Activated CD8-positive, alpha-beta T cell treated with anti-CD3 and anti-CD28 coated beads, Interleukin-2, amount 10 ng/mL, durations not matched to agents 7 days and 5 days (primary cell): ENCODE data around the gene ARRDC4. TPM values are rescaled to one million over a fixed set of nuclear protein-coding genes. Genes with fewer than 3 reads are reported as not detected.

Source experiments
- ATAC-seq: fragments of 150-1000 bp; cut with Tn5 transposase; one replicate; pipeline ENCODE4 v1.10.0; 2021; ENCODE audit warnings: moderate library complexity
- CTCF ChIA-PET: fragments of 350-600 bp; sonication (Branson Sonifier 250); formaldehyde crosslinking; loops from one replicate; lab custom pipeline; 2021; ENCODE audit warnings: antibody characterized with exemption; lab: Charles Lee
- POLR2A ChIA-PET: fragments of 350-600 bp; sonication (Branson Sonifier 250); formaldehyde crosslinking; loops from one replicate; lab custom pipeline; 2021; ENCODE audit warnings: antibody characterized with exemption; lab: Charles Lee
- DNase-seq: peaks from one replicate; pipeline ENCODE4 v3.0.0-alpha.2; 2020
- H3K27ac Mint-ChIP-seq: one replicate; pipeline ENCODE4 v1.8.0; 2021; ENCODE audit warnings: mild to moderate bottlenecking, mixed read lengths
- H3K27me3 Mint-ChIP-seq: one replicate; pipeline ENCODE4 v1.8.0; 2021; ENCODE audit warnings: low read depth, mixed read lengths
- H3K36me3 Mint-ChIP-seq: one replicate; pipeline ENCODE4 v1.8.0; 2021; ENCODE audit warnings: low read depth, mixed read lengths
- H3K4me1 Mint-ChIP-seq: one replicate; pipeline ENCODE4 v1.8.0; 2021; ENCODE audit warnings: low read depth, mixed read lengths
- H3K4me3 Mint-ChIP-seq: one replicate; pipeline ENCODE4 v1.8.0; 2021; ENCODE audit warnings: mild to moderate bottlenecking, mixed read lengths
- H3K9me3 Mint-ChIP-seq: one replicate; pipeline ENCODE4 v1.8.0; 2022; ENCODE audit warnings: mixed read lengths; ENCODE audit not compliant: insufficient read depth
- total RNA-seq, 2 experiments: library from RNA; stranded (reverse); gene quantifications; one replicate each; pipeline ENCODE4 v1.2.3, GENCODE V29; 2021

ARRDC4 gene
- total RNA-seq, 2 experiments from 2014 or later: 0.18 to 0.24 TPM

DNA sequence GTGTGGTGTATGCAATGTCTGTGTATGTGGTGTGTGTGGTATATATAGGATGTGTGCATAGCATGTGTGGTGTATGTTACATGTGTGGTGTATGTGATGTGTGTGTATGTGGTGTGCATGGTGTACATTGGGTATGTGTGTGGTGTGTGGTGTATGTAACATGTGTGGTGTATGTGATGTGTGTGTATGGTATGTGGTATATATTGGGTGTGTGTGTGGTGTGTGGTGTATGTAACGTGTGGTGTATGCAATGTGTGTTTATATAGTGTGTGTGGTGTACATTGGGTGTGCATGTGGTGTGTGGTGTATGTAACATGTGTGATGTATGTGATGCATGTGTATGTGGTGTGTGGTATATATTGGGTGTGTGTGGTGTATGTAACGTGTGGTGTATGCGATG, 41.9 kb downstream of the ARRDC4 start:
- DNase-seq (no peak), ATAC-seq (no peak)
- no peaks in the 10 kb centered on the region for H3K4me1 Mint-ChIP-seq
- no peak overlapping the region for H3K4me3 Mint-ChIP-seq
- ChIA-PET CTCF (no interaction called here), POLR2A (no interaction called here)
- H3K9me3 Mint-ChIP-seq: no peaks in the 10 kb centered on the region
- H3K27me3 Mint-ChIP-seq: no peaks in the 10 kb centered on the region
- H3K36me3 Mint-ChIP-seq: no peaks in the 10 kb centered on the region
- no peak overlapping the region for H3K27ac Mint-ChIP-seq

DNA sequence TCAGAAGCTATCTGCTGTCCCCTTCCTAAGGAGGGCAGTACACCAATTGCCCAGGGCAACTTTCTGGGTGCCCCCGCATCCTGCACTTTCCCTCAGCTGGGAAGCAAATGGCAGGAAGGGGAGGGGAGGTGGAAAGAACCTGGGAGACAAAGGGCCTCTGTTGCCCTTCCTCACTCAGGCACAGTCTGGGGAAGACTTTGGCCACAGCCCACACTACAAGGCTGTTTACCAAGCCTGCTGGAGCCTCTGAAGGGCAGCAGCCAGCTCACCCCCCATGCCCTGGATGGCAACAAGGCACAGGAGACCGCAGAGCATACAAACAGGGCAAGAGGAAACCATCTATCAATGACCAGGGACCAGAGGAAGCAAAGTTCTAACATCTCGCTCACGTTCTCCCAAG, 42.4 kb downstream of the ARRDC4 start:
- CTCF ChIA-PET: no interaction called here
- Mint-ChIP-seq H3K4me3 (no peak overlapping the region), H3K4me1 (no peaks in the 10 kb centered on the region), H3K36me3 (no peaks in the 10 kb centered on the region), H3K9me3 (no peaks in the 10 kb centered on the region), H3K27me3 (no peaks in the 10 kb centered on the region), H3K27ac (no peak overlapping the region)
- DNase-seq (no peak), ATAC-seq (no peak)
- POLR2A ChIA-PET: no interaction called here

DNA sequence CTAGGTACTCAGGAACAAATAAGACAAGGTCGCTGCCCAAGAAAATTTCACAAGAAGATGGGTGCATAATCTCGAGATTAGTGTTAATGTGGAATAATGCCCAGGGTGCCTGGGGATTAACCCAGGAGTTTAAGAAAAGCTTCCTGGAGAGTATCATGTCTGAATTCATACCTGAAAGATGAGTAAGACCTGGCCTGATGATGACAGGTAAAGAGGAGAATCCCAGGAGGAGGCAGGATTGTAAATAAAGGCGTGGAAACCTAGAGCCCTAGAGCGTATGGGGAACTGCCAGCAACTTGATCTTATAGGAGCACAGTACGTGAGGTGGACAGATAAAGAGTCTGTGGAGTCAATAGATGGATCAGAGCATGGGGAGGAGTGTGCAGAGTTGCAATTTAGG, 43.0 kb downstream of the ARRDC4 start:
- ChIA-PET CTCF (no interaction called here), POLR2A (no interaction called here)
- Mint-ChIP-seq H3K27me3 (no peaks in the 10 kb centered on the region), H3K27ac (no peak overlapping the region), H3K36me3 (no peaks in the 10 kb centered on the region), H3K4me1 (no peaks in the 10 kb centered on the region), H3K4me3 (no peak overlapping the region), H3K9me3 (no peaks in the 10 kb centered on the region)
- ATAC-seq (no peak), DNase-seq (no peak)

DNA sequence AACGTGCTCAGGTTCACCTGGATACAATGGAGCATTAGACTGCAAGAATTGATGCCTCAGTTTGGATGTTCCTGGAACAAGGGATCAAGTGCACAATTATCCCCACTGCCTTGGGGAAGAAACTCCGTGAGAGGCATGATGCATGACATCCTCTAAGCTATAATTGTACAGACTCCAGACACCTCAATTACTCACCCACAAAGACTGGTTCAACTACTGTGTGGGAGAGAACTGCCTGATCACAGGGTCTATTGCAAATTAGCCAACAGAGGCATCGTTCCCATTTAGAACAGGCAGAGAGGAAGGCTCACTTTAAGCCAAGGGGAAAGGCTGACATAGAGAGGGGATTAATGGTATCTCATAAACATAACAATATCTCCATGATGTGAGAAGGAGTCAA, 43.5 kb downstream of the ARRDC4 start:
- ChIA-PET CTCF (no interaction called here), POLR2A (no interaction called here)
- H3K27ac Mint-ChIP-seq: no peak overlapping the region
- no peak for DNase-seq
- no peaks in the 10 kb centered on the region for H3K27me3 Mint-ChIP-seq
- H3K4me3 Mint-ChIP-seq: no peak overlapping the region
- no peaks in the 10 kb centered on the region for H3K9me3 Mint-ChIP-seq
- no peaks in the 10 kb centered on the region for H3K36me3 Mint-ChIP-seq
- H3K4me1 Mint-ChIP-seq: no peaks in the 10 kb centered on the region
- ATAC-seq: no peak

DNA sequence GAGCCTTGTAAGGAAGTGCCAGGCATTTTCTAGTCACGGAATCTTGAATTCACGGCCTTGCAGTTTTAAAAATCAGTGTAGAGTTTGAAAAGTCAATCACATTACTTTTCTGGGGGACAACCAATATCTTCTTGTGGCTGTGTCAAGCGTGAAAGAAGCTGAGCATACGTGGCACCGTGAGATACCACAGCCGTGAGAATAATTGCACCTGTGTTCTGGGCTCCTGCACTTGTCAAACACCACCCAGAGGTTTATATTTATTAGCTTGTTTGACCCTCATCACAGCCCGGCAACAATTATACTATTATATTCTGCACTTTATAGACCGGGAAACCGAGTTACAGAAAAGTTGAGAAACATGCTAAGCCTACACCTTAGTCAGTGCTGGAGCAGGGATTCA, 45.2 kb downstream of the ARRDC4 start:
- H3K9me3 Mint-ChIP-seq: no peaks in the 10 kb centered on the region
- POLR2A ChIA-PET: no interaction called here
- H3K27me3 Mint-ChIP-seq: peaks cover 3% of the 10 kb centered on the region

DNA sequence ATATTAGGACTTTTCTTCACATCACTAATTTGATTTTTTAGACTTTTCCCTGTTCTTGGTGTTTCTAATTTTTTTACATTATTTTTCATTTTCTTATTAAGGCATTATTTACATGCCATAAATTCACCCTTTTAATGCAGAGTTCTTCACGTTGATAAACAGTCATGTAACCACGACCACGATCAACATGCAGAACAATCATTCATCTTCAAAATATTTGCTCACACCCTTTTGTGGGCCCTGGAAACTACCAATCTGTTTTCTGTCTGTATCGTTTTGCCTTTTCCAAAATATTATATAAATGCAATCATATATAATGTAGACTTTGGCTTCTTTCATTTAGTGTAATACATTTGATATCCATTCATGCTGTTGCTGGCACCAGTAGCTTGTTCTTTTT, 48.7 kb downstream of the ARRDC4 start:
- DNase-seq (no peak), ATAC-seq (no peak)
- Mint-ChIP-seq H3K27ac (no peak overlapping the region), H3K4me1 (no peaks in the 10 kb centered on the region), H3K9me3 (no peaks in the 10 kb centered on the region), H3K27me3 (peaks cover 3% of the 10 kb centered on the region), H3K36me3 (no peaks in the 10 kb centered on the region), H3K4me3 (no peak overlapping the region)
- ChIA-PET POLR2A (no interaction called here), CTCF (no interaction called here)

More for the DNA sequence above, 45.2 kb downstream of the ARRDC4 start:
- Mint-ChIP-seq H3K4me1 (no peaks in the 10 kb centered on the region), H3K27ac (no peak overlapping the region), H3K36me3 (no peaks in the 10 kb centered on the region), H3K4me3 (no peak overlapping the region)
- CTCF ChIA-PET: no interaction called here
- ATAC-seq (no peak), DNase-seq (no peak)

DNA sequence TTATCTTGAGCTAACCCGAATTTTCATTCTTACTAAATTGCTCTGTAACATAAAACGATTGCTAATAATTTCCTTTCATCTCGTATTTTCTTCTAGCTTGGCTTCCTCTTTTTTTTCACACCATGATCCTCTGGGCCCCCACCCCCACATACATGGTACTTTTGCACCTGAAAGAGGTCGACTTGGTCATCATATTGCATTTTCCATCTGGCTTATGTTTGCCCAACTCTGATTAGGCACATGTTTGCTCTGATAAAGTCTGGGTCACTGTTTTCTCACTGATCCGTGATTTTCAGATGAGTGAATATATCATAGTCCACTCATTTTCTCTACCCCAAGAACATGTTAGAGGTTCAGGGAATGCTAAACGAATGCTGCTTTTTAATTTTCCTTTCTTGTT, 49.5 kb downstream of the ARRDC4 start:
- POLR2A ChIA-PET: no interaction called here
- DNase-seq: no peak
- ATAC-seq: no peak
- H3K27me3 Mint-ChIP-seq: peaks cover 3% of the 10 kb centered on the region
- H3K4me3 Mint-ChIP-seq: no peak overlapping the region
- H3K9me3 Mint-ChIP-seq: no peaks in the 10 kb centered on the region
- no peaks in the 10 kb centered on the region for H3K4me1 Mint-ChIP-seq
- no peaks in the 10 kb centered on the region for H3K36me3 Mint-ChIP-seq
- no peak overlapping the region for H3K27ac Mint-ChIP-seq
- CTCF ChIA-PET: no interaction called here

DNA sequence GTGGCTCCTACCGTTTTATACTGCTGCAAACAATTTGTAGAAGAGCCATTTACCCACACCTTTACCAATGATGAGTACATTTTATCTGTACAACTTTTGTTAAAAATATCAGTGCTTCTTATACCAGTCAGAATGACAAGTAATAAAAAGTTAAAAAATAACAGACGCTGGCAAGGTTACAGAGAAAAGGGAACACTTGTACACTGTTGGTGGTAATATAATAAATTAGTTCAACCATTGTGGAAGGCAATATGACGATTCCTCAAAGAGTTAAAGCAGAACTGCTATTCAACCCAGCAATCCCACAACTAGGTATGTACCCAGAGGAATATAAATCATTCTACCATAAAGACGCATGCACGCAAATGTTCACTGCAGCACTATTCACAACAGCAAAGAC, 51.9 kb downstream of the ARRDC4 start:
- POLR2A ChIA-PET: no interaction called here

DNA sequence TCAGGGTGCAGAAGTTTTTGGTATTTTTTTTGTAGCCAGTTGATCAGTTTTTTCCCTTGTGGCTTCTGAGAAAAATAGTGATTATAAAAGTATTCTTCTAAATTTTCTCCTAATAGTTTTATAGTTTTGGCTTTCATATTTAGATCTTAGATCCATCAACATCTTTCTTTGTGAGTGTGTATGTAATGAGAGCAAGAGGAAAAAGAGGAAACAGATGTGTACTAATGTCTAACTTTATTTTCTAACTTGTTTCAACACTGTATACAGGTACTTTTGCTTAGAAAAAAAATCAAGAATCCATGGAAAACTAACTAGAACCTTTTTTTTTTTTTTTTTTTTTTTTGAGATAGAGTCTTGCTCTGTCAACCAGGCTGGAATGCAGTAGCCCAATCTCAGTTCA, 53.1 kb downstream of the ARRDC4 start:
- ATAC-seq (no peak), DNase-seq (no peak)
- H3K36me3 Mint-ChIP-seq: no peaks in the 10 kb centered on the region
- H3K27ac Mint-ChIP-seq: no peak overlapping the region
- no peaks in the 10 kb centered on the region for H3K9me3 Mint-ChIP-seq
- no peak overlapping the region for H3K4me3 Mint-ChIP-seq
- CTCF ChIA-PET: no interaction called here
- POLR2A ChIA-PET: no interaction called here
- peaks cover 3% of the 10 kb centered on the region for H3K27me3 Mint-ChIP-seq
- no peaks in the 10 kb centered on the region for H3K4me1 Mint-ChIP-seq

More for the DNA sequence above, 51.9 kb downstream of the ARRDC4 start:
- no peak for DNase-seq
- ATAC-seq: no peak
- peaks cover 3% of the 10 kb centered on the region for H3K27me3 Mint-ChIP-seq
- H3K27ac Mint-ChIP-seq: no peak overlapping the region
- no peaks in the 10 kb centered on the region for H3K4me1 Mint-ChIP-seq
- no peaks in the 10 kb centered on the region for H3K36me3 Mint-ChIP-seq
- H3K4me3 Mint-ChIP-seq: no peak overlapping the region
- H3K9me3 Mint-ChIP-seq: no peaks in the 10 kb centered on the region
- CTCF ChIA-PET: no interaction called here

DNA sequence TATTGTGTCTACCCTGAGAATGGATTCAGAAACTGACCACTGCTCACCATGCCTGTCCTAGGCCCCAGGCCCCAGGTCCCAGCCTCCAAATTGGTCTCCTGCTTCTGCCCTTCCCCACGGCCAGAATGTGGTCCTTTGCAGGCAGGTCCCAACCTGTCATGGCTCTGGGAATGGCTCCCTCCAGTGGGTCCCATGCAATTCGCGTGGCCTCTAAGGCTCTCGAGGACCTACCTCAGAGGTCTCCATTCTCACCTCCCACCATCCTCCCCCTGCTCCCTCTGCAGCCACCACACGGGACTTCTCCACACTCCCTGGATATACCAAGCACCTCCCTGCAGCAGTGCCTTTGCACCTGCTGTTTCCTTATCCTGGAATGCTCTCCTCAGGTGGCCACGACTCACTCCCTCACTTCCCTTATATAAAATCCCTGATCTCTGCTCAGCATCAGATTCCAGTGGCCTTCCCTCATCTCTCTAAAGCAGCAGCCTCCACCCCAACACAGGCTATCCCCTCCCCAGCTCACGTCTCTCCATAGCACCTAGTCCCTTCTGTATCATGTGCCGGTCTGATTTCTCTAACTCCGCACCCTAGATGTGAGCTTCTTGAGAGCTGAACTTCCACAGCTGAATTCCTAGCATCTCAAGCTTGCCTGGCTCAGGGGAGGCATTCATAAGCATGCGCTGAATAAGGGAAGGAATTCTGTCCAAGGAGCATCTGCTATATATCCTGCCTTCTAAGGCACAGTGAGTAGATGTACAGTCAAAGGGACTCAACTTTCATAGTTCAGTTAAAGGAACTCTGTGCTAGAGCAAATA, 56.9 kb downstream of the ARRDC4 start:
- Mint-ChIP-seq H3K27ac (no peak overlapping the region), H3K27me3 (no peaks in the 10 kb centered on the region), H3K4me3 (no peak overlapping the region), H3K36me3 (no peaks in the 10 kb centered on the region), H3K9me3 (no peaks in the 10 kb centered on the region), H3K4me1 (no peaks in the 10 kb centered on the region)
- ATAC-seq: no peak
- ChIA-PET CTCF (no interaction called here), POLR2A (no interaction called here)
- no peak for DNase-seq

DNA sequence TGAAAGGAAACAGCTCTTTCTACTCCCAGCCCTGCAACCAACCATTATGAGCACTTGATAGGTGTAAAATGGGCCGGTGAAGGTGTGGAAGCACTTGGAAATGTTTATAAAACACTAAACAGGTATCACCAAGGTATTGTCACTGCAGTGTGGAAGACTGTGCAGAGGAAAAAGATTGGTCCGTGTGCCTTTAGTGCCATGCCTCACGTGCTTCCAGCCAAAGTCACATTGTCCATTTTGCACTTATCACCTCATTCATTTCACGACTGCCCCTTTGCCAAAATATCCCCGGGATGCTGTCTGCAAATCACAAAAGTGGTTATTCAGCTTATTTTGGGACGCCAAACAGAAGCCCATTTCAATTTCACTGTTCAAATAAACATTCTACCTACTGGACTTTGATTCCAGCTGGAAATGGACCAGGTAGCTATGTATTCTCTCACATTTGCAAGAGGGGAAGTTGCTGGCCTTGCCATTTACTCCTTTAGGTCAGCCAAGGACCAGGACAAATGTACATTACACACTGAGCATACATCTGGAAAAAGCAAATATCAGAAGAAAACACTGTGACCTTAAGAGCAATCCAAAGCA, 58.4 kb downstream of the ARRDC4 start:
- H3K27me3 Mint-ChIP-seq: no peaks in the 10 kb centered on the region
- no peaks in the 10 kb centered on the region for H3K4me1 Mint-ChIP-seq
- CTCF ChIA-PET: no interaction called here
- POLR2A ChIA-PET: no interaction called here
- H3K27ac Mint-ChIP-seq: no peak overlapping the region
- H3K36me3 Mint-ChIP-seq: no peaks in the 10 kb centered on the region
- ATAC-seq (no peak), DNase-seq (no peak)
- H3K9me3 Mint-ChIP-seq: no peaks in the 10 kb centered on the region
- no peak overlapping the region for H3K4me3 Mint-ChIP-seq
